PFSK-1 (cell line): ENCODE results near the gene AKT1.

Experiments
- FOXP2 ChIP-seq: optimal IDR thresholded peaks from 2 replicates; pipeline ENCODE3; 2011; ENCODE audit warnings: borderline replicate concordance, control low read depth, inconsistent platforms; ENCODE audit not compliant: insufficient read depth; ENCODE audit errors: extremely low read length, extremely low read depth
- POLR2AphosphoS5 ChIP-seq: IDR thresholded peaks from 2 replicates; pipeline ENCODE4 v1.6.1; 2012; ENCODE audit warnings: low read depth, mild to moderate bottlenecking, control low read depth, low read length, moderate library complexity
- REST ChIP-seq, 2 experiments: IDR thresholded peaks; 2 replicates each; pipeline versions ENCODE4 v1.6.1 to v1.8.0; 2011 to 2012; ENCODE audit warnings: low read depth in 2 of 2, low read length in 2 of 2, control low read depth in 1 of 2, inconsistent platforms in 1 of 2, mild to moderate bottlenecking in 1 of 2, moderate library complexity in 1 of 2; ENCODE audit not compliant: insufficient read depth in 1 of 2
- SIN3A ChIP-seq: IDR thresholded peaks from 2 replicates; pipeline ENCODE4 v1.6.1; 2012; ENCODE audit warnings: mild to moderate bottlenecking, low read length, moderate library complexity, borderline replicate concordance; ENCODE audit not compliant: insufficient read depth
- TAF1 ChIP-seq: IDR thresholded peaks from 2 replicates; pipeline ENCODE4 v1.6.1; 2012; ENCODE audit warnings: low read length, control low read depth, borderline replicate concordance; ENCODE audit not compliant: insufficient read depth

AKT1 gene

DNA sequence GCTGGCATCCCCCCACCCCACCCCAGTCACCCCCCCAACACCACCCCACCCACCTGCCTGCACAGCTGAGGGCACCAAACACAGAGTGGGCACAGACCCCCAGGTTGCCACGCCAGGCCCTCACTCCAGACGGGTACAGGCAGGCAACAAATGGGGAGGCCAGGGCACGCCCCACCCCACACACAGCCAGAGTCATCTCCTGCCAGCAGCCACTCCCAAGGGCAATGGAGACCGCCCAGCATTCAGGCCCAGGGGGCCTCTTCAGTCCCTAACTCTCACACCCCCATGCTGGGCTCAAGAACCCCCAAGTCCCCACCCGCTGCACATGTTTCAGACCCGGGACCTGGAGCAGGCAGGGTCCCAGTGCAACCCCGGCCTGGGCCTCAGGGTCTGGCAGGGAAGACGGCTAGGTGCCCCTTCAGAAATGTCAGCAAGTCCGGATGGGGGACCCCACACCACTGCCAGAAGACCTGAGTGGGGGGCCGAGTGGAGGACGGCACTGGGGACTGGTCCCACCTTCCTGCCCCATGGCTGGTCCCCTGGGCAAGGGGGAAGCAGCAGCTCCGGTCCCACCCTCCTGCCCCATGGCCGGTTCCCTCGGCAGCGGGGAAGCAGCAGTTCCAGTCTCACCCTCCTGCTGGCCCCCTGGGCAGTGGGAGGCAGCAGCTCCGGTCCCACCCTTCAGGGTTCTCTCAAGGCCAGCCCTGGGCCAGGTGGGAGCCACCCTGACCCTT, 11.9 kb downstream of the AKT1 start:
- TF ChIP-seq SIN3A, result no peak
- TF ChIP-seq POLR2AphosphoS5, result no peak
- TF ChIP-seq TAF1, result no peak
- TF ChIP-seq REST (IDR thresholded peaks at IDR 0.05; ENCODE audit: insufficient read depth in 1 of 2, low read depth in 2 of 2, low read length in 2 of 2), result no peak
- no peak for TF ChIP-seq FOXP2

- TF ChIP-seq REST (IDR thresholded peaks at IDR 0.05; ENCODE audit: insufficient read depth in 1 of 2, low read depth in 2 of 2, low read length in 2 of 2), result no peak
- no peak for TF ChIP-seq TAF1
- no peak for TF ChIP-seq FOXP2
- no peak for TF ChIP-seq POLR2AphosphoS5
- no peak for TF ChIP-seq SIN3A
These were observed 12.8 kb downstream of the AKT1 start for GRCh38 chr14:104782808-104783139.

DNA sequence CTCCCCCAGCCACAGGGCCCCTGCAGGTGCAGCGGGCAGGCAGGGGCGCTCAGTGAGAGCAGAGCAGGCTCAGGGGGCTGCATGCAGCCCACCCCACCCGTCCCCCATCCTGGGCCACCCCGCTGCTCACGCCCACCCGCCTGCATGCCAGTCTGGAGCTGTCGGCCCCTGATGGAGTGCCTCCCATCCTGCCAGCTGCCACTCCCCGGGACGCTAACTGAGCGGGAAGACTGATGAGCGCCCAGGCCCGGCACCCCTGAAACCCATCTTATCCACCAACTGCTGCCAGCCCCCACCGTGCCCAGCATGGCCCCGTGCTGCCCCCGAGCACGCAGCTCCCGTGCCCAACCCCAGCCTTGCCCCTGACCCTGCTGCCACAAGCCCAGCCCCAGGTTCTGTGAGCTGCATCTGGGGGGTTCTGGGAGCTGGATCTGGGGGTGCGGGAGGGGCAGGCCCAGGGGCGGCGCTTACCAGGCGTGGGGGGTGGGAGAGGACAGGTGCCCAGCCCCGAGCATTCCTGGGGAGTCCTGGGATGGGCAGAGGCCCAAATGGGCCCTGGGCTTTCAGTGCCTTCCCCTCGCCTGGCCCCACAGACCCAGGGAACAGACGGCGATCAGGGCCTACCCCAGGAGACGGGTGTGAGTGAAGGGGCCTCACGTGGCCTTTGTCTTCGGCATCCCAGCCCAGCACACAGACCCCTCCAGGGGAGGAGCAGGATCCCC, 13.3 kb downstream of the AKT1 start:
- no peak for TF ChIP-seq FOXP2
- no peak for TF ChIP-seq SIN3A
- TF ChIP-seq TAF1, result no peak
- no peak for TF ChIP-seq POLR2AphosphoS5
- no peak for TF ChIP-seq REST (IDR thresholded peaks at IDR 0.05; ENCODE audit: insufficient read depth in 1 of 2, low read depth in 2 of 2, low read length in 2 of 2)

DNA sequence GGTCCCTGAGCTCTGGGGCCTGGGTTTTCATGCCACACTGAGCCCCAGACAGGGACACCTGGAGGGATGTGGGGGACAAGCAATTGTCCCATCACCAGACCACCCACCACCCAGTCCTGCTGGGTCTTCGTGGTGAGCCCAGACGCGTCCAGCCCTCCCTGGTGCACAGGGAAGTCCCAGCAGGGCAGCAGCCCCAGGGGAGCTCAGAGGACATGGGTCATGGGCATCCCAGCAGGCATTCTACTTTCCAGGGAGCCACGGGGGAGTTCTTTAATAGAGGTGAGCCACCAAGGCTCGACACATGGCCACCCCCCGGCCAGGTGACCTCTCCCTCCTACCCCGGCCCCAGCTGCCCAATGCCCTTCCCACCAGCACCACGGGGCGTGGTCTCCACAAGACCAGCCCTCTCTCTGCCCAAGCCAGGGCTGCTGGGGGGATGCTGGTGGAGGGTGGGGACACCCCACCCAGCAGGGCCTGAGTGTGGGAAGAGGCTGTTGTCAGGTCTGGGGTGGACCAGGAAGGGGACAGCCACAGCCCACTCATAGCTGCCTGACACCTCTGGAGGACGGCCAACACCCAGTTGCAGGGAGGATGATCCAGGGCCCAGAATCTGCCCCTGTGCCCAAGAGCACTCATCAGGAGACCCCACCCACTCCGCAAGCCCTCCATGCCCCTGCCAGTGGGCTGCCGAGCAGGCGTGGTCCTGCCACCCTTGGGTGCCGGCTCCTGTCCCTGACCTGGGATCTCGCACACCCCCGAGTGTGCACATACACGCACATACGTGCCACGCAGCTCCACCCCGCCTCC, 14.1 kb downstream of the AKT1 start:
- no peak for TF ChIP-seq SIN3A
- TF ChIP-seq FOXP2, result no peak
- no peak for TF ChIP-seq TAF1
- no peak for TF ChIP-seq REST (IDR thresholded peaks at IDR 0.05; ENCODE audit: insufficient read depth in 1 of 2, low read depth in 2 of 2, low read length in 2 of 2)
- TF ChIP-seq POLR2AphosphoS5, result no peak
